KOPT-K1 (cell line): ENCODE results near the gene SDCBP2.
"Not testable (repeated sequence)": the region's sequence is repeated elsewhere in the genome, so short reads cannot be mapped to it uniquely, and the experiment has no call there.

Experiments
- H3K27ac ChIP-seq: fragments of 200-600 bp; sonication (generic); 2 replicates; pipeline ENCODE4 v1.5.1; 2016; ENCODE audit warnings: antibody characterized with exemption, mild to moderate bottlenecking, low read depth, low read length; ENCODE audit not compliant: poor library complexity, severe bottlenecking
- H3K36me3 ChIP-seq: fragments of 200-600 bp; sonication (generic); 2 replicates; pipeline ENCODE4 v1.5.1; 2017; ENCODE audit warnings: antibody characterized with exemption, mild to moderate bottlenecking, low read length, moderate library complexity; ENCODE audit not compliant: insufficient read depth
- H3K9me3 ChIP-seq: fragments of 200-600 bp; sonication (generic); 2 replicates; pipeline ENCODE4 v1.5.1; 2017; ENCODE audit warnings: antibody characterized with exemption, low read length, mild to moderate bottlenecking; ENCODE audit not compliant: insufficient read depth, poor library complexity, severe bottlenecking

SDCBP2 gene

GRCh38 chr20:1369970-1370369 is 41.0 kb upstream of the SDCBP2 start:
- Histone ChIP-seq H3K9me3 (no peaks in the 10 kb centered on the region), H3K36me3 (peaks cover 88% of the 10 kb centered on the region), H3K27ac (no peak overlapping the region)

GRCh38 chr20:1368448-1369199 is 39.7 kb upstream of the SDCBP2 start:
- no peak overlapping the region for H3K27ac ChIP-seq
- H3K36me3 ChIP-seq: peaks cover 75% of the 10 kb centered on the region
- H3K9me3 ChIP-seq: no peaks in the 10 kb centered on the region

- H3K36me3 ChIP-seq: peaks cover 65% of the 10 kb centered on the region
- H3K27ac ChIP-seq: no peak overlapping the region
- H3K9me3 ChIP-seq: no peaks in the 10 kb centered on the region
Observed at GRCh38 chr20:1367479-1367878, 38.5 kb upstream of the SDCBP2 start.

DNA sequence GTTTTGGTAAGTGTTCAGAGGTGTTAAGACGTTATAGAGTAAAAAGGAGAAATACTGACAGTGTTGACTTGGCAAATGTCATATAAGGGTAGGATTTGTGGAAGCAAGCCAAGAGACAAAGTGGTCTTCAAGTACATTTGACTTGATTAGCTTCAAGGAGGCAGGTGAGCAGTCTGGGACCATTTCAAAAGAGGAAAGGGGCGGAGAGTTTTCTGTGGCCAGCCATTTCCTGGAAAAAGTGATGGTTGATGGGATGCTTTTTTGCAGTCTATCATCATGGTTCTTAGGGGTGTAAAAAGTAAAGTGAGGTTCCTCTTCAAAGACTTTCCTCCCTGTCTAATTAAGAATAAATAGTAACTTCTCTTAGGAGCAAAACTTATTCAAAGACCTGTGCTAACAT is 35.2 kb upstream of the SDCBP2 start:
- Histone ChIP-seq H3K36me3 (peaks cover 65% of the 10 kb centered on the region), H3K27ac (peak overlapping the region; percentile 87), H3K9me3 (no peaks in the 10 kb centered on the region)

DNA sequence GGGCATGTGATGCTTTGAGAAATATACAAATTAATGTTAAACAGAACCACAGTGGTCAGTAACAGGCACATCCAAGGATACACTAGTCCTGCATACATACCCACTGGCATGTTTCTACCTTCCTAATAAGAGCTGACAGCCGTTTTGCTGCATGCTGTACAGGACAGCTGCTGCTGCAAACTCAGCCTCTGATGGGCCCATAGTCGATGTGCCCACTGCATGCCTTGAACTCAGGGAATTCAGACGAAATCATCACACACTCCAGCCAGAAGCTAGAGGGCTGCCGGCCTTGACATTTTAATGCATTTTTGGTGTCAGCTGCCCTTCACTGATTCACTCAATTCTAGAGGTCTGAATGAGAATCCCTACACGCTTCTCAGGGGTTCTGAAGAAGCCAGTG is 34.6 kb upstream of the SDCBP2 start:
- no peaks in the 10 kb centered on the region for H3K9me3 ChIP-seq
- peak overlapping the region; percentile 87 for H3K27ac ChIP-seq
- H3K36me3 ChIP-seq: peaks cover 60% of the 10 kb centered on the region

DNA sequence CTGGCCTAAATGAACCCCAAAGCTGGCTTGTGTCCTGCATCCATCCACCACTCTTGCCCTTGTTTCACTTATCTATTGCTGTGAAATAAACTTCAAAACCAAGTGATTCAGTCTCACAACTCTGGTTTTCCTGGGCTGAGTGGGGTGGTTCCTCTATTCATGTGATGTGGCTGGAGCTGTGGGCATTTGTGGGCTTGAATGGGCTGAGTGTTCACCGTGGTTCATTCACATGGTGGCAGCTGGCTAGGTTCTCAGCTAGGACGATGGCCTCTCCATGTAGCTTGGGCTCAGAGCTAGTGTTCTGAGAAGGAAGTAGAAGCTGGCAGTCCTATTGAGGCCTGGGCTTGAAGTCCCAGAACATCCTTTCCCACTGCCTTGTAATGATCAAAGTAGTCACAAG is 33.5 kb upstream of the SDCBP2 start:
- Histone ChIP-seq H3K9me3 (no peaks in the 10 kb centered on the region), H3K36me3 (peaks cover 58% of the 10 kb centered on the region), H3K27ac (peak overlapping the region; percentile 87)

DNA sequence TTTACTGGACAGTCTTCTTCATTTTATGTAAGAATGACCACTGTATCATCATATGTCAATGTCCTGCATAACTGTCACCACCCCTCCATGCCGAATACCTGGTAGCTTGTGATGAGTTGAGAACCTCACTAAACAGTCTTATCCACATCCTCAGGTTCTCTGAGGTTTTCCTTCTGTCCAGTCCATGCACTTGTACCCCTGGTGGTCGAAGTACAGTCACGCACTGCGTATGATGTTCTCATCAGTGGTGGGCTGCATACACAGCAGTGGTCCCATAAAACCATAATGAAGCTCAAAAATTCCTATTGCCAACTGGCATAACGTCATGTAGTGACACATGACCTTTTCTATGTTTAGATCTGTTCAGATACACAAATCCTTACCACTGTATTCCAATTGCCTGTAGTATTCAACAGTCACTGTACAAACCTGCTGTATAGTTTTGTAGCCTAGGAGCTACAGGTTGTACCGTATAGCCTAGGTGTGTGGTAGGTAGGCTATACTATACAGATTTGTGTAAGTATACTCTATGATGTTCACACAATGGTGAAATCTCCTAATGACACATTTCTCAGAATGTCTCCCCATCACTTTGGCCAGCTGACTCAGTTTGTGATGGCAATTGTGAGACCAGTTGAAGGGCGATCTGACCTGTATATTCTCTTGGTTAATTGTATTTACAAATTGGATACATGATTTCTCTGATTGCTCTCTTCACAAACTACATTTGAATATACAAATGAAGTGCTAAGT is 31.3 kb upstream of the SDCBP2 start:
- Histone ChIP-seq H3K36me3 (peaks cover 51% of the 10 kb centered on the region), H3K27ac (no peak overlapping the region), H3K9me3 (no peaks in the 10 kb centered on the region)

DNA sequence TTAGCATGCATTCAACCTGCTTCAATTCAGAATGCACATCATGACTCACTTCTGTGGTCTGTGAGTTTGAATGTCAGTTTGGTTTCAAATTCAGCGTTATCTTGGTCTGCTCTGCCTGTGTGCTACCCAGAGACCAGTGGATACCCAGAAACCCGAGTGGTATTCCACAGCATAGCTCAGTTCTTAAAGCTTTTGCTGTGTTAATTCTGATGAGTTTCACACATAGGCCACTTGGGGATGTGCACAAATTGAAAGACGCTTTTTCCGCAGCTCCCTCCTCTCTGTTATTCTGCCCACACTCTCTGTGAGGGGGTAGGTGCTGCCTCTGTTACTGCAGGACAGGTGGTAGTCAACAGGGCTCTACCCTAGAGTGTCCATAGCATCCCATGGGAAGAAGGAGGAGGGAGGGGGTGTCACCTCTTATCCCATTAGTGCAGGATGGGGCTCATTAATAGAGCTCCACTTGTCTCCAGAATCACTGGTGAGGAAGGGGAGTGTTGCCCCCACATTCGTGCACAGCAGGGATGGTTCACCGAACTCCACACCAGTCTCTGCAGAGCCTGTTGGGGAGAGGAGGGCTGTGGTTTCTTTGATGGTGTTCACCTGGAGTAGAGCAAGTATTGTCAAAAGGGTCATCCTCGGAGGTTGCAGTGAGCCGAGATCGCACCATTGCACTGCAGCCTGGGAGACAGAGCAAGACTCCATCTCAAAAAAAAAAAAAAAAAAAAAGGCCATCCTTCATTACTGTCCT is 29.2 kb upstream of the SDCBP2 start:
- peaks cover 20% of the 10 kb centered on the region for H3K9me3 ChIP-seq
- H3K36me3 ChIP-seq: peaks cover 73% of the 10 kb centered on the region
- peak overlapping the region; percentile 51 for H3K27ac ChIP-seq

- Histone ChIP-seq H3K36me3 (peaks cover 54% of the 10 kb centered on the region), H3K27ac (no peak overlapping the region), H3K9me3 (peaks cover 29% of the 10 kb centered on the region)
Observed at GRCh38 chr20:1353956-1354355, 25.0 kb upstream of the SDCBP2 start.

GRCh38 chr20:1346315-1346969 is 17.5 kb upstream of the SDCBP2 start:
- Histone ChIP-seq H3K36me3 (peaks cover 6% of the 10 kb centered on the region; the same call in 1 of the 2 replicates), H3K27ac (peak overlapping the region; percentile 19), H3K9me3 (peaks cover 31% of the 10 kb centered on the region)

DNA sequence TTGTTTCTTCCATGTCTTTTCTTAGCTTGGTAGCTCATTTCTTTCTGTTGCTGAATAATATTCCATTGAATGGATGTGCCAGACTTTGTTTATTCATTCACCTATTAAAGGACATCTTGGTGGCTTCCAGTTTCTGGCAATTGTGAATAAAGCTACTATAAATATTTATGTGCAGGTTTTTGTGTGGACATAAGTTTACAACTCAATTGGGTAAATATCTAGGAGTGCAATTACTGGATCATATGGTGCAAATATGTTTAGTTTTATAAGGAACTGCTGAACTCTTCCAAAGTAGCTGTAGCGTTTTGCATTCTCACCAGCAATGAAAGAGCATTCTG is 16.8 kb upstream of the SDCBP2 start:
- peaks cover 31% of the 10 kb centered on the region for H3K9me3 ChIP-seq
- H3K27ac ChIP-seq: peak overlapping the region; percentile 19
- H3K36me3 ChIP-seq: peaks cover 10% of the 10 kb centered on the region; the same call in 1 of the 2 replicates

DNA sequence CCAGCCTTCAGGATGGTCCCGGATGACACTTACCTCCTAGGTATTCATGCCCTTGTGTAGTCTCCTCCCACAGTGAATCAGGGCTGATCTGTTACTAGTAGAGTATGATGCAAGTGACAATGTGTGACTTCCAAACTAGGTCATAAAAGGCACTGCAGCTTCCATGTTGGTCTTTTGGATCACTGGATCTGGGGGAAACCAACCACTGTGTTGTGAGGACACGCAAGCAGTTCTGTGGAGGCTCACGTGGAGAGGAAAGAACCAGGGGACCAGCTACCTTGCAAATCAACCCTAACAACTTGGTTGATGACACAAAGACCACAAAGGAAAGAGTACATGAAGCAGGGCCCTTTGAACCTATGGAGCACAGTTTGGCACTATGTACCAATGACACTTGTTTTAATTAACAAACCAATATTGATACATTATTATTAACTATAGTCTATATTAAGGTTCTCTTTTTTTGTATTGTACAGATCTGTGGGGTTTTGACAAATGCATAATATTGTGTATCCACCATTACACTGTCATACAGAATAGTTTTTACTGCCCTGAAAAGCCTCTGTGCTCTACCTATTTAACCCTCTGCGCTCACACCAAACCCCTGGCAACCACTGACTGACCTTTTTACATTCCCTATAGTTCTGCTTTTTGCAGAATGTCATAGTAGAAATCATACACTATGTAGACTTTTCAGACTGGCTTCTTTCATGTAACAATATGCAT is 16.3 kb upstream of the SDCBP2 start:
- H3K27ac ChIP-seq: peak overlapping the region; percentile 19
- peaks cover 31% of the 10 kb centered on the region for H3K9me3 ChIP-seq
- H3K36me3 ChIP-seq: 0 out of 2 replicates have a peak, but pooled peaks cover 5% of the 10 kb centered on the region

DNA sequence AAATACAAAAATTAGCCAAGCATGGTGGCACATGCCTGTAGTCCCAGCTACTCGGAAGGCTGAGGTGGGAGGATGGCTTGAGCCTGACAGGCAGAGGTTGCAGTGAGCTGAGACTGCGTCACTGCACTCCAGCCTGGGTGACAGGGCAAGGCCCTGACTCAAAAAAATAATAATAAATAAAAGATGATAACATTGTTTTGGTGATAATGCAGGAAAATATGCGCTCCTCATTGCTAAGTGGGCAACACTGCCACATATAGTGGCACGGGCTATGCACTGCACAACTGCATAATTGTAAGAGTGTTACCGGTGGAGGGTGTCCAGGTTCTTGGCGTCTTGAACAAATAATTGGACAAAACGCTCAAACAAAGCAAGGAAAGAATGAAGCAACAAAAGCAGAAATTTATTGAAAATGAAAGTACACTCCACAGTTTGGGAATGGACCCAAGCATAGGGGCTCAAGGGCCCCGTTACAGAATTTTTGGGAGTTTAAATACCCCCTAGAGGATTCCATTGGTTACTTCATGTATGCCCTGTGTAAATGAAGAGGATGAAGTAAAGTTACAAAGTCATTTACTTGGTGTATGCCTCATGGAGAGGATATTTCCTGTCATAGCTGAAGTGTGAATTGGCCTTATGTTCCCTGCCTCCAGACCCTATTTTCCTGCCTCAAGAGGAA is 14.6 kb upstream of the SDCBP2 start:
- not testable (repeated sequence) for H3K27ac ChIP-seq

More for the DNA sequence above, 14.6 kb upstream of the SDCBP2 start:
- not testable (repeated sequence) for H3K36me3 ChIP-seq
- peaks cover 19% of the 10 kb centered on the region for H3K9me3 ChIP-seq
